DOHH2 (cell line): ENCODE data around the gene PIK3CG.

ENCODE experiments used
- H3F3A ChIP-seq: fragments of 200-600 bp; sonication (generic), shearing (Covaris generic); 2 replicates; pipeline ENCODE4 v1.6.0; 2016; ENCODE audit warnings: antibody characterized with exemption, mild to moderate bottlenecking; ENCODE audit not compliant: control insufficient read depth, insufficient read depth
- H3K27ac ChIP-seq: fragments of 200-600 bp; sonication (generic); 2 replicates; pipeline ENCODE4 v1.5.1; 2014; ENCODE audit warnings: low read depth, mild to moderate bottlenecking, low read length, moderate library complexity
- H3K27me3 ChIP-seq: fragments of 200-600 bp; sonication (generic); 2 replicates; pipeline ENCODE4 v1.6.1; 2014; ENCODE audit warnings: mild to moderate bottlenecking, low read length, mixed read lengths; ENCODE audit not compliant: control insufficient read depth
- H3K36me3 ChIP-seq: fragments of 200-600 bp; sonication (generic); 2 replicates; pipeline ENCODE4 v1.6.1; 2014; ENCODE audit warnings: mild to moderate bottlenecking, low read length, moderate library complexity, mixed read lengths; ENCODE audit not compliant: control insufficient read depth
- H3K4me1 ChIP-seq: fragments of 200-600 bp; sonication (generic); 2 replicates; pipeline ENCODE4 v1.6.1; 2014; ENCODE audit warnings: mild to moderate bottlenecking, low read length, mixed read lengths; ENCODE audit not compliant: control insufficient read depth
- H3K4me2 ChIP-seq: fragments of 200-600 bp; sonication (generic); 2 replicates; pipeline ENCODE4 v1.6.0; 2014; ENCODE audit warnings: mild to moderate bottlenecking, low read length, moderate library complexity
- H3K4me3 ChIP-seq: fragments of 200-600 bp; sonication (generic); 2 replicates; pipeline ENCODE4 v1.5.1; 2014; ENCODE audit warnings: mild to moderate bottlenecking, low read length, mixed read lengths
- H3K79me2 ChIP-seq: fragments of 200-600 bp; sonication (generic); 2 replicates; pipeline ENCODE4 v1.6.1; 2014; ENCODE audit warnings: mild to moderate bottlenecking, low read length, mixed read lengths; ENCODE audit not compliant: control insufficient read depth
- H3K9me2 ChIP-seq: fragments of 200-600 bp; sonication (generic); replicated peaks from 2 replicates; pipeline ENCODE4 v1.6.1; 2014; ENCODE audit warnings: mild to moderate bottlenecking, low read length, mixed read lengths; ENCODE audit not compliant: control insufficient read depth
- H3K9me3 ChIP-seq: fragments of 200-600 bp; sonication (generic); 2 replicates; pipeline ENCODE4 v1.6.1; 2014; ENCODE audit warnings: antibody characterized with exemption, low read length, mixed read lengths; ENCODE audit not compliant: control insufficient read depth, insufficient read depth
- H4K20me1 ChIP-seq: fragments of 200-600 bp; sonication (generic); 2 replicates; pipeline ENCODE4 v1.6.0; 2014; ENCODE audit warnings: low read depth, mild to moderate bottlenecking, antibody characterized with exemption, low read length, moderate library complexity; ENCODE audit not compliant: control insufficient read depth, insufficient read depth
- EZH2phosphoT487 ChIP-seq: fragments of 200-600 bp; sonication (generic); IDR thresholded peaks from 2 replicates; pipeline ENCODE4 v1.6.1; 2017; ENCODE audit warnings: borderline replicate concordance, mild to moderate bottlenecking, antibody characterized with exemption, low read length, moderate library complexity, mixed read lengths
- TF ChIP-seq, protein P1 (sequence below): fragments of 200-600 bp; sonication (generic); IDR thresholded peaks from one replicate; pipeline ENCODE4 v1.5.1; 2014; ENCODE audit warnings: antibody characterized with exemption, mild to moderate bottlenecking, low read depth, low read length; ENCODE audit not compliant: poor library complexity, severe bottlenecking

PIK3CG gene

DNA sequence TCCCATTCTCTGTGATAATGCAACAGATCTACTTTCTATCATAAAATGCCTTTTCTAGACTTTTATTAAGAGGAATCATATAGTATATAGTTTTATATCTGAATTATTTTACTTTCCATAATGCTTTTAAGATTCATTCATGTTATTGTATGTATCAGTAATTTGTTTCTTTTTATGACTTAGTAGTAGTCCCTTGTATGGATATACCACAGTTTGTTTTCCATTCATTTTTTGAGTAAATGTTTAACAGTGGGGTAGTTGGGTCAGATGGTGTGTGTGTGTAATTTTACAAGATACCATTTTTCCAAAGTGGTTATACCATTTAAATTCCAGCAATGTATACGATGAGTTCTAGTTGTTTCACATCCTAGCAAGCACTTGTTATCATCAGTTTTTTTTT lies 10.4 kb downstream of the PIK3CG start:
- peaks cover 44% of the 10 kb centered on the region for H3K79me2 ChIP-seq
- H3K4me1 ChIP-seq = peaks cover 61% of the 10 kb centered on the region
- H3K36me3 ChIP-seq = peaks cover 91% of the 10 kb centered on the region
- H3K27ac ChIP-seq = no peak overlapping the region
- H4K20me1 ChIP-seq = no peaks in the 10 kb centered on the region
- TF ChIP-seq EZH2phosphoT487 = no peak
- TF ChIP-seq, protein P1, sequence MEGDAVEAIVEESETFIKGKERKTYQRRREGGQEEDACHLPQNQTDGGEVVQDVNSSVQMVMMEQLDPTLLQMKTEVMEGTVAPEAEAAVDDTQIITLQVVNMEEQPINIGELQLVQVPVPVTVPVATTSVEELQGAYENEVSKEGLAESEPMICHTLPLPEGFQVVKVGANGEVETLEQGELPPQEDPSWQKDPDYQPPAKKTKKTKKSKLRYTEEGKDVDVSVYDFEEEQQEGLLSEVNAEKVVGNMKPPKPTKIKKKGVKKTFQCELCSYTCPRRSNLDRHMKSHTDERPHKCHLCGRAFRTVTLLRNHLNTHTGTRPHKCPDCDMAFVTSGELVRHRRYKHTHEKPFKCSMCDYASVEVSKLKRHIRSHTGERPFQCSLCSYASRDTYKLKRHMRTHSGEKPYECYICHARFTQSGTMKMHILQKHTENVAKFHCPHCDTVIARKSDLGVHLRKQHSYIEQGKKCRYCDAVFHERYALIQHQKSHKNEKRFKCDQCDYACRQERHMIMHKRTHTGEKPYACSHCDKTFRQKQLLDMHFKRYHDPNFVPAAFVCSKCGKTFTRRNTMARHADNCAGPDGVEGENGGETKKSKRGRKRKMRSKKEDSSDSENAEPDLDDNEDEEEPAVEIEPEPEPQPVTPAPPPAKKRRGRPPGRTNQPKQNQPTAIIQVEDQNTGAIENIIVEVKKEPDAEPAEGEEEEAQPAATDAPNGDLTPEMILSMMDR = no peak
- no peaks in the 10 kb centered on the region for H3K9me3 ChIP-seq
- peaks cover 18% of the 10 kb centered on the region for H3F3A ChIP-seq
- no peaks in the 10 kb centered on the region for H3K9me2 ChIP-seq
- H3K4me3 ChIP-seq = no peak overlapping the region
- no peak overlapping the region for H3K4me2 ChIP-seq
- H3K27me3 ChIP-seq = no peaks in the 10 kb centered on the region

DNA sequence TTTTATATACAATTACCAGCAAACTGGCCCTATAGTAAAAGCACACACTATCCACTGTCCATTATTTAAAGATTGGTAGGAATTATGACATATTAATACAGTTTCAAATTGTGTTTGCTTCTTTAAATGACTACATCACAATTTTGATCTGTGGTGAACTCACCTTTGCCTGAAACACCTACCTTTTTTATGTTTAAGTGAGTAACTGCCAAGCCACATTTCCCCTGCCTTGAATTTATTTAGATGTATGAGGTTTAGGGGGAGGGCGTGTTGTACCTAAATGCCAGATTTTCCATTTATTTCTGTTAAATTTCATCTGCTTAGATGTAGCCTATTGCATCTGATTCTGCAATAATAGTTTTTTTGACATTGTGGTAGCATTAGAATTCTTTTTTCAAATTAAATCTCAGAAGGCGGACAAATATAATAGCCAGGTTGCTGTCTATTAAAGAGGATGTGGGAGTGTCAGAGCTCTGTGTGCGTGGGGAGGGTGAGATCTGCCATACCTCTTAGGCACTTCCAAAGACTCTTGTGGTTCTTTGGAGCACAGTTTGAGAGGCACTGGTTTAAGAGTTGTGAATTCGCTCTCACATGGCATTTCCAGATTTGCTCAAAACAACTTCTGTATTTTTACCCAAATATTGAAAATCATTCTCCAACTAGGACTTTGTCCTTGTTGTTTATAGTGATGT lies 13.8 kb downstream of the PIK3CG start:
- Histone ChIP-seq H3K4me1 (peaks cover 47% of the 10 kb centered on the region), H3K36me3 (peaks cover 84% of the 10 kb centered on the region), H3K79me2 (peaks cover 12% of the 10 kb centered on the region), H3K4me2 (peak overlapping the region; percentile 32), H3K4me3 (no peak overlapping the region; the same call in 1 of the 2 replicates), H3K9me3 (no peaks in the 10 kb centered on the region), H3K27me3 (no peaks in the 10 kb centered on the region), H4K20me1 (no peaks in the 10 kb centered on the region), H3K9me2 (no peaks in the 10 kb centered on the region), H3F3A (peaks cover 20% of the 10 kb centered on the region), H3K27ac (no peak overlapping the region)
- TF ChIP-seq, protein P1 = no peak
- TF ChIP-seq EZH2phosphoT487 = no peak

DNA sequence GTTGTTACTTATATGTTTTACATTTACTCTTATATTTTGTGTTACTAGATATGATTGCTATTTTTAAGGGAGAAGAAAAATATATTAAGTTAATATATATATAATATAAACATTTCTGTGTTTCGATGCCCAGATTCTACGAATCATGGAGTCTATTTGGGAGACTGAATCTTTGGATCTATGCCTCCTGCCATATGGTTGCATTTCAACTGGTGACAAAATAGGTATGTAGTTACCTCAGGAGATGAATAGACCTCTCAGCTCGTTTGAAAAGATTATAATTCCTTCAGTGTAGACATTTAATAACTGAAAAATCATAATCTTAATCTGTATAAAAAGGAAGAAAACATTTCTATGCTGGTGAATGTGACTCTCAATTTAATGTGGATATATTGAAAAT lies 16.9 kb downstream of the PIK3CG start:
- TF ChIP-seq EZH2phosphoT487 = no peak
- TF ChIP-seq, protein P1 = no peak
- peak overlapping the region; percentile 69 for H3K27ac ChIP-seq
- H3F3A ChIP-seq = peaks cover 16% of the 10 kb centered on the region
- no peaks in the 10 kb centered on the region for H3K27me3 ChIP-seq
- H3K4me1 ChIP-seq = peaks cover 56% of the 10 kb centered on the region
- H3K9me3 ChIP-seq = no peaks in the 10 kb centered on the region
- H3K4me3 ChIP-seq = no peak overlapping the region
- peak overlapping the region; percentile 56 for H3K4me2 ChIP-seq
- no peaks in the 10 kb centered on the region for H3K9me2 ChIP-seq
- no peaks in the 10 kb centered on the region for H4K20me1 ChIP-seq
- H3K79me2 ChIP-seq = 0 out of 2 replicates have a peak, but pooled peaks cover 5% of the 10 kb centered on the region
- peaks cover 93% of the 10 kb centered on the region for H3K36me3 ChIP-seq
